Measurements from ENCODE around the gene UNC45B.

DNA sequence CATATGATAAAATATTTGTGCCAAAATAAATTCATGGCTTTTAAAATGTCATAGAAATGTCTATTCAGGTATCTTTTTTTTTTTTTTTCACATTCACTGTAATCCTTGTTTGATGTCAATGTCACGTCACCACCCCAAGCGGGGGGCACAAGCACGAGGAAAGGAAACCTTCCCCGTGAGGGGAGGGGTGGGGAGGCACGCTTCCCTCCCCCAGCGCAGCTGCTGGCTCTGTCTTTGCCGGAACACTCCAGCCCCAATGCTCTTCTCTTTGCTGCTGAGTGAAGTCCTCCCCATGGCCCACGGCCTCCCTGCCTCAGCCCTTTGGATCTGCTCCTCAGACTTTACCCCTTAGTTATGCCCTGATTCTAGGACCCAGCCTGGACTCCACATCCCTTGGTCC is 45.1 kb downstream of the UNC45B start:
- TF ChIP-seq, protein P1, sequence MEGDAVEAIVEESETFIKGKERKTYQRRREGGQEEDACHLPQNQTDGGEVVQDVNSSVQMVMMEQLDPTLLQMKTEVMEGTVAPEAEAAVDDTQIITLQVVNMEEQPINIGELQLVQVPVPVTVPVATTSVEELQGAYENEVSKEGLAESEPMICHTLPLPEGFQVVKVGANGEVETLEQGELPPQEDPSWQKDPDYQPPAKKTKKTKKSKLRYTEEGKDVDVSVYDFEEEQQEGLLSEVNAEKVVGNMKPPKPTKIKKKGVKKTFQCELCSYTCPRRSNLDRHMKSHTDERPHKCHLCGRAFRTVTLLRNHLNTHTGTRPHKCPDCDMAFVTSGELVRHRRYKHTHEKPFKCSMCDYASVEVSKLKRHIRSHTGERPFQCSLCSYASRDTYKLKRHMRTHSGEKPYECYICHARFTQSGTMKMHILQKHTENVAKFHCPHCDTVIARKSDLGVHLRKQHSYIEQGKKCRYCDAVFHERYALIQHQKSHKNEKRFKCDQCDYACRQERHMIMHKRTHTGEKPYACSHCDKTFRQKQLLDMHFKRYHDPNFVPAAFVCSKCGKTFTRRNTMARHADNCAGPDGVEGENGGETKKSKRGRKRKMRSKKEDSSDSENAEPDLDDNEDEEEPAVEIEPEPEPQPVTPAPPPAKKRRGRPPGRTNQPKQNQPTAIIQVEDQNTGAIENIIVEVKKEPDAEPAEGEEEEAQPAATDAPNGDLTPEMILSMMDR (IDR thresholded peaks at IDR 0.05): no peak
- no peak for TF ChIP-seq POLR2A (IDR thresholded peaks at IDR 0.05)
